HUDEP-2 (cell line): ENCODE measurements around the gene CLASRP.
A peak's percentile ranks its signal among the peaks of the same experiment; 100 is the strongest.
"Not testable (repeated sequence)": the region's sequence is repeated elsewhere in the genome, so short reads cannot be mapped to it uniquely, and the experiment has no call there.

Experiments
- DNase-seq, 76 experiments: peaks; one replicate each; lab custom pipeline; 2025; ENCODE audit not compliant: unreplicated experiment in 76 of 76; lab: John Stamatoyannopoulos, UW

CLASRP gene

GRCh38 chr19:45099467-45100191, 60.8 kb downstream of the CLASRP start:
- DNase-seq: peak in 33 of 76 experiments; percentile 14 to 68 (median 34)

GRCh38 chr19:45100201-45100600, 61.4 kb downstream of the CLASRP start:
- DNase-seq: no peak

GRCh38 chr19:45100846-45101252, 62.0 kb downstream of the CLASRP start:
- no peak for DNase-seq

GRCh38 chr19:45101806-45102205, 63.0 kb downstream of the CLASRP start:
- no peak for DNase-seq

- no peak for DNase-seq
Observed at GRCh38 chr19:45102481-45102880, 63.6 kb downstream of the CLASRP start.

GRCh38 chr19:45103156-45103507, 64.3 kb downstream of the CLASRP start:
- no peak for DNase-seq

- no peak for DNase-seq
Observed at GRCh38 chr19:45103508-45104319, 64.9 kb downstream of the CLASRP start.

- no peak for DNase-seq
Observed at GRCh38 chr19:45104658-45105349, 66.0 kb downstream of the CLASRP start.

GRCh38 chr19:45106363-45106762, 67.5 kb downstream of the CLASRP start:
- not testable (repeated sequence) for DNase-seq

- DNase-seq: no peak
Observed at GRCh38 chr19:45107621-45108150, 68.8 kb downstream of the CLASRP start.

- peak in 2 of 76 experiments; percentile 14 to 18 for DNase-seq
Observed at GRCh38 chr19:45110851-45111266, 72.0 kb downstream of the CLASRP start.

GRCh38 chr19:45112111-45112827, 73.4 kb downstream of the CLASRP start:
- no peak for DNase-seq

- DNase-seq: no peak
Observed at GRCh38 chr19:45113628-45114027, 74.8 kb downstream of the CLASRP start.

GRCh38 chr19:45114116-45114515, 75.3 kb downstream of the CLASRP start:
- DNase-seq: no peak

- no peak for DNase-seq
Observed at GRCh38 chr19:45115809-45116615, 77.2 kb downstream of the CLASRP start.

- DNase-seq: peak in 55 of 76 experiments; percentile 15 to 86 (median 56)
Observed at GRCh38 chr19:45117167-45117594, 78.3 kb downstream of the CLASRP start.

GRCh38 chr19:45117671-45118070, 78.8 kb downstream of the CLASRP start:
- DNase-seq: no peak

- DNase-seq: no peak
Observed at GRCh38 chr19:45118106-45118505, 79.3 kb downstream of the CLASRP start.

- DNase-seq: not testable (repeated sequence)
Observed at GRCh38 chr19:45118591-45119355, 79.9 kb downstream of the CLASRP start.
